Ovary (tissue), 9 donors: ENCODE results near the gene UBL5. TPM values are rescaled to one million over a fixed set of nuclear protein-coding genes. Genes with fewer than 3 reads are reported as not detected.

Experiments
- DNase-seq, 5 donors: peaks; one replicate each; pipeline ENCODE4 v3.0.0-alpha.2; 2019 to 2020
- H3K27ac ChIP-seq, 2 donors: fragments of 200-600 bp; one replicate each; pipeline versions ENCODE4 v1.5.1 to v1.8.0; 2019 to 2022
- H3K27me3 ChIP-seq: fragments of 200-600 bp; one replicate; pipeline ENCODE4 v1.8.0; 2022
- H3K36me3 ChIP-seq: fragments of 200-600 bp; sonication (generic); one replicate; pipeline ENCODE4 v1.5.1; 2019
- H3K4me1 ChIP-seq: one replicate; pipeline ENCODE4 v1.8.1; 2013; ENCODE audit warnings: mild to moderate bottlenecking, moderate library complexity; ENCODE audit not compliant: insufficient read depth
- H3K4me3 ChIP-seq: fragments of 200-600 bp; sonication (generic); one replicate; pipeline ENCODE4 v1.5.1; 2017
- H3K9me3 ChIP-seq, 2 donors: fragments of 200-600 bp in 1 of 2; sonication (generic) in 1 of 2; one replicate each; pipeline versions ENCODE4 v1.5.1 to v1.8.1; 2013 to 2019; ENCODE audit warnings: mild to moderate bottlenecking in 1 of 2, moderate library complexity in 1 of 2
- EP300 ChIP-seq: sonication (generic); formaldehyde crosslinking; IDR thresholded peaks from one replicate; pipeline ENCODE4 v1.6.1; 2017; ENCODE audit warnings: antibody characterized with exemption
- POLR2A ChIP-seq: fragments of 450-650 bp; IDR thresholded peaks from one replicate; pipeline ENCODE4 v1.6.1; 2017; ENCODE audit warnings: antibody characterized with exemption, mild to moderate bottlenecking, moderate library complexity
- WGBS, 3 donors: extraction: QIAGEN DNeasy Blood & Tissue Kit in 1 of 3; methylation state at CpG; one replicate each; pipeline versions ENCODE4 v1.1.5 to v1.1.7; 2013 to 2017; 5-methylcytosine and 5-hydroxymethylcytosine counted together
- intact Hi-C, 4 donors: fragments of 100-400 bp; cut with DNase I; formaldehyde crosslinking; loops; one replicate each; pipeline versions ENCODE4 v1.11.0 to v1.15.1; 2022 to 2023
- polyA plus RNA-seq, 2 donors: library from polyadenylated mRNA; stranded (reverse); fragments of 200-250 nt in 1 of 2; fragments of 350-450 nt in 1 of 2; fragmentation: Illumina TruSeq in 1 of 2; extraction: RNeasy Lipid Tissue Mini Kit (QIAGEN cat#74804) in 1 of 2; gene quantifications; one replicate each; pipeline ENCODE4 v1.2.3, GENCODE V29; 2013 to 2014
- total RNA-seq, 7 donors: library from RNA; depleted of rRNA in 2 of 7; stranded (reverse); fragments of >200 nt in 2 of 7; fragmentation: NEBNext Ultra II Directional in 3 of 7; extraction: Animal tissue kit (Norgen Biotek cat#: 25700) in 3 of 7; gene quantifications; one replicate each; pipeline versions ENCODE4 v1.1.0 to v1.2.4, GENCODE V29; 2016 to 2023
- TF ChIP-seq, protein P1 (sequence below), 3 donors: fragments of 450-650 bp in 2 of 3; fragments of 200-600 bp in 1 of 3; IDR thresholded peaks; one replicate each; pipeline versions ENCODE4 v1.5.1 to v1.8.0; 2016 to 2022; ENCODE audit warnings: antibody characterized with exemption in 3 of 3, mild to moderate bottlenecking in 1 of 3
- donor health status: DM: no; HTN: no; CAD: no; lungs with moderate emphysema.
- donor health status: DM: no; HTN: no; CAD: no.
- donor health status: Bipolar disorder and iron deficiency.
- donor health status: DM: yes; HTN: yes; CAD: no.
- donor health status: DM: no; HTN: no; CAD: no.
- donor health status: DM: yes; HTN: yes; CAD: no.

UBL5 gene
- total and polyA plus RNA-seq, 9 donors, result 217 to 492 (median 265) TPM

GRCh38 chr19:9865732-9866501 lies 38.2 kb downstream of the UBL5 start:
- TF ChIP-seq, protein P1, sequence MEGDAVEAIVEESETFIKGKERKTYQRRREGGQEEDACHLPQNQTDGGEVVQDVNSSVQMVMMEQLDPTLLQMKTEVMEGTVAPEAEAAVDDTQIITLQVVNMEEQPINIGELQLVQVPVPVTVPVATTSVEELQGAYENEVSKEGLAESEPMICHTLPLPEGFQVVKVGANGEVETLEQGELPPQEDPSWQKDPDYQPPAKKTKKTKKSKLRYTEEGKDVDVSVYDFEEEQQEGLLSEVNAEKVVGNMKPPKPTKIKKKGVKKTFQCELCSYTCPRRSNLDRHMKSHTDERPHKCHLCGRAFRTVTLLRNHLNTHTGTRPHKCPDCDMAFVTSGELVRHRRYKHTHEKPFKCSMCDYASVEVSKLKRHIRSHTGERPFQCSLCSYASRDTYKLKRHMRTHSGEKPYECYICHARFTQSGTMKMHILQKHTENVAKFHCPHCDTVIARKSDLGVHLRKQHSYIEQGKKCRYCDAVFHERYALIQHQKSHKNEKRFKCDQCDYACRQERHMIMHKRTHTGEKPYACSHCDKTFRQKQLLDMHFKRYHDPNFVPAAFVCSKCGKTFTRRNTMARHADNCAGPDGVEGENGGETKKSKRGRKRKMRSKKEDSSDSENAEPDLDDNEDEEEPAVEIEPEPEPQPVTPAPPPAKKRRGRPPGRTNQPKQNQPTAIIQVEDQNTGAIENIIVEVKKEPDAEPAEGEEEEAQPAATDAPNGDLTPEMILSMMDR (IDR thresholded peaks at IDR 0.05), result no peak
- TF ChIP-seq EP300 (no peak), POLR2A (no peak)
- Histone ChIP-seq H3K4me3 (no peak overlapping the region), H3K9me3 (no peaks in the 10 kb centered on the region), H3K27ac (no peak overlapping the region), H3K36me3 (no peaks in the 10 kb centered on the region), H3K4me1 (no peaks in the 10 kb centered on the region), H3K27me3 (no peaks in the 10 kb centered on the region)
- intact Hi-C loops, result no loop called here
- DNase-seq, result no peak
- 75 to 84% (median 82%) methylated on average over 16 of the region's 16 CpGs for WGBS, 3 donors

DNA sequence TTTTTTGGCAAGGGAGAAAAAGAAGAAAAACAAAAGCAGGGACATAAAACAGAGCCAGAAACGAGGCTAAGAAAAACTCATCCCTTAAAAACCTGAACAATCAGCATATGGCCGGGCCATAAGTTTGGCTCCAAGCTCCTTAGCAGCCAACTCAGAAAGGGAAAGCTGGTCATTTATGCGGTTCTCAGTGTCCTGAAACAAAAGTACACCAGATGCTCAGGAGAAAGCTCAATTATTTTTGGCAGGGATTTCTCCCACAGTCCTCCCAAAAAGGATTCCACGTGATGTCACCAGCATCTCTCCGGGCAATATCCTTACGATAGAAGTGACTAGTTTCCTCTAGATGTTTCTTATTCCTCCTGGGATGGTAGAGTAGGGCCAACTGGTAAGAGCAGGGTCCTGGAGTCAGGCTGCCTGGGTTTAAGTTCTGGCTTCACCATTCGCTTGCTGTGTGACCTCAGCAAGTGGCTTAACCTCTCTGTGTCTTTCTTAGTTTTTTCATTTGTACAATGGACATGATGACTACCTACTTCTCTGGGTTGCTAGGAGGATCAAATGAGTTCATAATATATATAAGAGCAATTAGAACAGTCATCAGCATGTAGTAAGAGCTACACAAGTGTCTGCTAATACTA lies 41.4 kb downstream of the UBL5 start:
- no peaks in the 10 kb centered on the region for H3K36me3 ChIP-seq
- WGBS, 3 donors, result 60 to 70% (median 66%) methylated on average over 7 of the region's 7 CpGs
- H3K9me3 ChIP-seq, result no peaks in the 10 kb centered on the region
- H3K27ac ChIP-seq, result no peak overlapping the region
- H3K4me1 ChIP-seq, result no peaks in the 10 kb centered on the region
- no peaks in the 10 kb centered on the region for H3K27me3 ChIP-seq
- no peak for TF ChIP-seq EP300
- TF ChIP-seq POLR2A, result no peak
- TF ChIP-seq, protein P1 (IDR thresholded peaks at IDR 0.05), result no peak
- no peak overlapping the region for H3K4me3 ChIP-seq
- DNase-seq, result no peak
- intact Hi-C loops, result no loop called here

- Histone ChIP-seq H3K4me1 (no peaks in the 10 kb centered on the region), H3K27ac (no peak overlapping the region), H3K27me3 (no peaks in the 10 kb centered on the region), H3K4me3 (no peak overlapping the region), H3K9me3 (no peaks in the 10 kb centered on the region), H3K36me3 (no peaks in the 10 kb centered on the region)
- intact Hi-C loops, result no loop called here
- no peak for DNase-seq
- TF ChIP-seq POLR2A (no peak), EP300 (no peak)
- TF ChIP-seq, protein P1 (IDR thresholded peaks at IDR 0.05), result no peak
- 62 to 75% (median 69%) methylated on average over 16 of the region's 16 CpGs for WGBS, 3 donors
These were observed 44.1 kb downstream of the UBL5 start for GRCh38 chr19:9871626-9872338.

GRCh38 chr19:9872618-9873242 lies 45.0 kb downstream of the UBL5 start:
- TF ChIP-seq, protein P1 (IDR thresholded peaks at IDR 0.05), result no peak
- TF ChIP-seq POLR2A (no peak), EP300 (no peak)
- Histone ChIP-seq H3K4me1 (no peaks in the 10 kb centered on the region), H3K27me3 (no peaks in the 10 kb centered on the region), H3K36me3 (no peaks in the 10 kb centered on the region), H3K9me3 (peaks cover 0 to under 1% of the 10 kb centered on the region in 2 donors), H3K27ac (no peak overlapping the region), H3K4me3 (no peak overlapping the region)
- 93 to 95% (median 94%) methylated on average over 8 of the region's 8 CpGs for WGBS, 3 donors
- no peak for DNase-seq
- intact Hi-C loops, result no loop called here
